GM21737 (cell line): ENCODE results near the gene DCAF11.
"Not testable (repeated sequence)": the region's sequence is repeated elsewhere in the genome, so short reads cannot be mapped to it uniquely, and the experiment has no call there.

Experiments
- ATAC-seq: cut with Tn5 transposase; IDR thresholded peaks from one replicate; pipeline ENCODE4 v1.9.1; 2021; ENCODE audit warnings: mild to moderate bottlenecking, moderate library complexity; ENCODE audit not compliant: unreplicated experiment

Gene DCAF11

GRCh38 chr14:24095271-24096068 is 19.1 kb upstream of the DCAF11 start:
- ATAC-seq = peak; percentile 64

GRCh38 chr14:24096545-24097181 is 17.9 kb upstream of the DCAF11 start:
- ATAC-seq = no peak

GRCh38 chr14:24098229-24098926 is 16.2 kb upstream of the DCAF11 start:
- ATAC-seq = no peak

GRCh38 chr14:24098927-24099813 is 15.4 kb upstream of the DCAF11 start:
- no peak for ATAC-seq

GRCh38 chr14:24100197-24100981 is 14.2 kb upstream of the DCAF11 start:
- no peak for ATAC-seq

- ATAC-seq = no peak
Measured at GRCh38 chr14:24100982-24101494, 13.5 kb upstream of the DCAF11 start.

GRCh38 chr14:24102357-24103048 is 12.1 kb upstream of the DCAF11 start:
- ATAC-seq = no peak

- ATAC-seq = no peak
Measured at GRCh38 chr14:24103451-24103850, 11.1 kb upstream of the DCAF11 start.

GRCh38 chr14:24105609-24106239 is 8.9 kb upstream of the DCAF11 start:
- not testable (repeated sequence) for ATAC-seq

- ATAC-seq = no peak
Measured at GRCh38 chr14:24106672-24107271, 7.8 kb upstream of the DCAF11 start.

GRCh38 chr14:24108336-24108874 is 6.2 kb upstream of the DCAF11 start:
- no peak for ATAC-seq

GRCh38 chr14:24110060-24110459 is 4.5 kb upstream of the DCAF11 start:
- no peak for ATAC-seq

GRCh38 chr14:24110523-24110922 is 4.1 kb upstream of the DCAF11 start:
- ATAC-seq = no peak

GRCh38 chr14:24113379-24113800 is 1.2 kb upstream of the DCAF11 start:
- ATAC-seq = no peak

GRCh38 chr14:24113801-24114531 is 611 bp upstream of the DCAF11 start:
- peak; percentile 27 for ATAC-seq

- no peak for ATAC-seq
Measured at GRCh38 chr14:24115422-24116127, 998 bp downstream of the DCAF11 start.
